ENCODE results near the gene SLIT1.

Gene SLIT1

DNA sequence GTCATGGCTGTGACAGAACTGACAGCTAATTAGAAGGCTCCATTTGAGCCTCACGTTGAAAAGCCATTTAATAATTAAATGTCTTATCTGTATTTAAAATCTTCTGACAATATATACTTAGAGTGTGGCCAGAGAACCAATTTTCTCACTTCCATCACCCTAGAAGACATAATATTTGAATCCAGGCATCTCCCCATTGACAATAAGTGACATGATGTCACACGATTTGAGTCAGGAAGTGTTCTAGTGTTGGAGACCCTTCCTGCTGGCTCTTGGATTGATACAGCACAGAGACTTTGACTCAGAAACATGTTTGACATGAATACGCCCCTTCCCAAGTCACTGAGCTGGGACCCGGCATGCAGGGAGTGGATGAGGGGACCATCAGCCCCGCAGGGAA is 85.9 kb downstream of the SLIT1 start:
- Histone ChIP-seq H2AK5ac (ENCODE audit: low read length) (no peak overlapping the region), H3K79me1 (ENCODE audit: low read length) (no peaks in the 10 kb centered on the region), H3K9ac (ENCODE audit: low read length) (no peak overlapping the region), H3K4me1 (ENCODE audit: control insufficient read depth, low read depth, low read length) (no peaks in the 10 kb centered on the region), H3K18ac (ENCODE audit: low read length) (no peak overlapping the region), H2BK120ac (ENCODE audit: low read depth, low read length) (no peak overlapping the region), H3K27ac (ENCODE audit: low read depth, low read length) (no peak overlapping the region), H3K36me3 (ENCODE audit: control insufficient read depth, insufficient read depth, low read length) (no peaks in the 10 kb centered on the region), H3K4me3 (ENCODE audit: low read length) (no peak overlapping the region), H3K4ac (ENCODE audit: low read depth, low read length) (no peak overlapping the region), H3K4me2 (ENCODE audit: low read length) (no peak overlapping the region), H2BK15ac (replicated peaks; ENCODE audit: low read depth) (no peak overlapping the region), H4K5ac (ENCODE audit: low read length) (no peak overlapping the region), H3K56ac (ENCODE audit: low read length) (no peak overlapping the region), H2BK5ac (ENCODE audit: low read length) (no peak overlapping the region), H3K27me3 (ENCODE audit: insufficient read depth, low read length, poor library complexity) (no peaks in the 10 kb centered on the region), H4K8ac (ENCODE audit: low read depth, low read length) (no peak overlapping the region), H3K23ac (ENCODE audit: low read length) (no peak overlapping the region), H3K79me2 (ENCODE audit: control insufficient read depth, insufficient read depth, low read length) (no peaks in the 10 kb centered on the region)
- WGBS (ENCODE audit: extremely low coverage, insufficient coverage, low lambda C conversion rate): no CpG with 5 or more reads among the region's 5 CpGs
- DNase-seq: no peak

DNA sequence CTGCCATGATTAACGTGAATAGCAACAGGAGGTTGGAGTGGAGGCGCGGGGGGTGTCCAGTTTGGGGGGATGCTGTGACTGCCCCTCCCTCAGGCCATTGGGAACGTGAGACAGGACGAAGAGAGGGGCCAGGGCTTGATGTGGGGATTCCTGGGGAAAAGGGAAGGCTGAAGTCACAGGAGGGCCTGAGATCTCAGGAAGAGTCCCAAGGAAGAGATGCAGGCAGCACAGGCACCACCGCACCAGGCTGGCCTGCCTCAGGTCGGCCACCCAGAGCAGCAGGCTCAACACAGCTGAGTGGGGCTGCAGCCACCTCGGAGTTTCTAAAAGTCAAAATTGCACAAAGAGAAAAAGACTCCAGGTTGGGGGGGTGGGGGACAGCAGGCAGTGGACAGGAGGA is 86.7 kb downstream of the SLIT1 start:
- no peak overlapping the region for H4K5ac ChIP-seq (ENCODE audit: low read length)
- H2BK120ac ChIP-seq (ENCODE audit: low read depth, low read length): no peak overlapping the region
- no peaks in the 10 kb centered on the region for H3K27me3 ChIP-seq (ENCODE audit: insufficient read depth, low read length, poor library complexity)
- no peak overlapping the region for H3K9ac ChIP-seq (ENCODE audit: low read length)
- H3K4ac ChIP-seq (ENCODE audit: low read depth, low read length): no peak overlapping the region
- H3K23ac ChIP-seq (ENCODE audit: low read length): no peak overlapping the region
- H3K18ac ChIP-seq (ENCODE audit: low read length): no peak overlapping the region
- no peak overlapping the region for H2AK5ac ChIP-seq (ENCODE audit: low read length)
- no peak overlapping the region for H4K8ac ChIP-seq (ENCODE audit: low read depth, low read length)
- DNase-seq: no peak
- H2BK15ac ChIP-seq (replicated peaks; ENCODE audit: low read depth): no peak overlapping the region
- no peaks in the 10 kb centered on the region for H3K4me1 ChIP-seq (ENCODE audit: control insufficient read depth, low read depth, low read length)
- no peaks in the 10 kb centered on the region for H3K79me2 ChIP-seq (ENCODE audit: control insufficient read depth, insufficient read depth, low read length)
- no peak overlapping the region for H3K27ac ChIP-seq (ENCODE audit: low read depth, low read length)
- H3K4me3 ChIP-seq (ENCODE audit: low read length): no peak overlapping the region
- no CpG with 5 or more reads among the region's 8 CpGs for WGBS (ENCODE audit: extremely low coverage, insufficient coverage, low lambda C conversion rate)
- H3K36me3 ChIP-seq (ENCODE audit: control insufficient read depth, insufficient read depth, low read length): no peaks in the 10 kb centered on the region
- H3K56ac ChIP-seq (ENCODE audit: low read length): no peak overlapping the region
- H3K4me2 ChIP-seq (ENCODE audit: low read length): no peak overlapping the region
- H3K79me1 ChIP-seq (ENCODE audit: low read length): no peaks in the 10 kb centered on the region
- H2BK5ac ChIP-seq (ENCODE audit: low read length): no peak overlapping the region

DNA sequence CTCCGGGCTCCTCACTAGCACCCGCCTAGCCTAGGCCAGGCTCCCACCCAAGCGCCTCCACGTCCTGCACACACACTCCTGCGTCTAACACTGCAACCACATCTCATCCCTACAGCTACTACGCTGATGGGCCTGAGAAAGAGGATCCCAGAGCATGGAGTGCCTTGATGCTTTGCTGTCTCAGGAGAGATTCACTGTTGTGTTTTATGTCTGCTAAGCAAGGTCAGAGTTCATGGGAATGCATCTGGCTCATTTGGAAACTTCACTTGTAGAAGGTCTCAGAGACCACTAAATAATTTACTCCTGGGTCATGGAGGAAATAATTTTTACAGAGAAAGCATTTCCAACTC is 88.7 kb downstream of the SLIT1 start:
- no CpG with 5 or more reads among the region's 6 CpGs for WGBS (ENCODE audit: extremely low coverage, insufficient coverage, low lambda C conversion rate)
- Histone ChIP-seq H3K9ac (ENCODE audit: low read length) (no peak overlapping the region), H3K79me2 (ENCODE audit: control insufficient read depth, insufficient read depth, low read length) (no peaks in the 10 kb centered on the region), H4K5ac (ENCODE audit: low read length) (no peak overlapping the region), H3K4me2 (ENCODE audit: low read length) (no peak overlapping the region), H3K4me3 (ENCODE audit: low read length) (no peak overlapping the region), H3K56ac (ENCODE audit: low read length) (no peak overlapping the region), H3K27me3 (ENCODE audit: insufficient read depth, low read length, poor library complexity) (no peaks in the 10 kb centered on the region), H4K8ac (ENCODE audit: low read depth, low read length) (no peak overlapping the region), H3K36me3 (ENCODE audit: control insufficient read depth, insufficient read depth, low read length) (no peaks in the 10 kb centered on the region), H3K4me1 (ENCODE audit: control insufficient read depth, low read depth, low read length) (no peaks in the 10 kb centered on the region), H3K79me1 (ENCODE audit: low read length) (no peaks in the 10 kb centered on the region), H2BK5ac (ENCODE audit: low read length) (no peak overlapping the region), H2BK15ac (replicated peaks; ENCODE audit: low read depth) (no peak overlapping the region), H3K4ac (ENCODE audit: low read depth, low read length) (no peak overlapping the region), H3K23ac (ENCODE audit: low read length) (peak overlapping the region; percentile 39), H3K18ac (ENCODE audit: low read length) (no peak overlapping the region), H2AK5ac (ENCODE audit: low read length) (no peak overlapping the region), H2BK120ac (ENCODE audit: low read depth, low read length) (no peak overlapping the region), H3K27ac (ENCODE audit: low read depth, low read length) (no peak overlapping the region)
- no peak for DNase-seq

DNA sequence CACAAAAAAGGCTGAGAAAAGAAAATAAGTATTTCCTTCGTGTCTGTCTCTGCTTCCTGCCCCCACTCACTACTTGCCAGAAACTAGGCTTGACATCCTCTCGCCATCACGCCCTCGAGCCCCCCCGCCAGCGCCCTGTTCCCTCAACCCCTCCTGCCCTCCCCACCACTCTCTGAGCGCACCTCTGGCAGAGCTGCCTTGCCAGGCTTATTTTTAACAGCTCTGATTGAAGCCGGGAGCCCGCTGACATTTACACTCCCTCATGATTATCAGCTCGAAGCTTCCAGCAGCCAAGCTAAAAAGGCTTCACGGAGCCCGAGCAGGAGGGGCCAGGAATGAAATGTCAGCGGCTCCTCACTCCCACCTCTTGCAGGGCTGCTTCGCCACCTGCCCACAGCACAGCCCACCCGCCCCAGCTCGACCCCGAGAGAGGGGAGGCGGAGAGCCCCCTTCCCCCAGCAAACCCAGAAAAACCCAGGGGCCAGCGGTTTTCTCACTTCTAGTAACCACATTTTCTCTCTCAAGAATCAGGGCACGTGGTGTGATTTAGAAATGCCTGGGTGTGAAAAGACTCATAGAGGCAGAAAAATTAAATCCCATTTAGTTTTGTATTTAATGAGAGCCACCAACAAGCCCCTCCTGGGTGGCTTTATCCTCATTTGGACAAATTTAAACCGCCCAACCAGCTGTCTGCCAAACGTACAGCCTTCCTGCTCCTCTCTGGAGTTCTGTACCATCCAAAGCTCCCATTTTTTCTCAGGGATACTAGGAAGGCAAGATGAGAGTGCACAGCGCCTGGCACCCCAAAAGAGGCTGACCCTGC is 89.3 kb downstream of the SLIT1 start:
- WGBS (ENCODE audit: extremely low coverage, insufficient coverage, low lambda C conversion rate): no CpG with 5 or more reads among the region's 23 CpGs
- no peak overlapping the region for H3K18ac ChIP-seq (ENCODE audit: low read length)
- H3K79me2 ChIP-seq (ENCODE audit: control insufficient read depth, insufficient read depth, low read length): no peaks in the 10 kb centered on the region
- no peak overlapping the region for H2BK5ac ChIP-seq (ENCODE audit: low read length)
- no peak overlapping the region for H3K4me3 ChIP-seq (ENCODE audit: low read length)
- H3K23ac ChIP-seq (ENCODE audit: low read length): peak overlapping the region; percentile 39
- H2BK120ac ChIP-seq (ENCODE audit: low read depth, low read length): no peak overlapping the region
- no peak overlapping the region for H3K4ac ChIP-seq (ENCODE audit: low read depth, low read length)
- no peak overlapping the region for H2AK5ac ChIP-seq (ENCODE audit: low read length)
- H4K5ac ChIP-seq (ENCODE audit: low read length): no peak overlapping the region
- DNase-seq: no peak
- H2BK15ac ChIP-seq (replicated peaks; ENCODE audit: low read depth): no peak overlapping the region
- no peaks in the 10 kb centered on the region for H3K79me1 ChIP-seq (ENCODE audit: low read length)
- H4K8ac ChIP-seq (ENCODE audit: low read depth, low read length): no peak overlapping the region
- no peaks in the 10 kb centered on the region for H3K36me3 ChIP-seq (ENCODE audit: control insufficient read depth, insufficient read depth, low read length)
- H3K4me2 ChIP-seq (ENCODE audit: low read length): no peak overlapping the region
- no peak overlapping the region for H3K56ac ChIP-seq (ENCODE audit: low read length)
- no peak overlapping the region for H3K27ac ChIP-seq (ENCODE audit: low read depth, low read length)
- no peaks in the 10 kb centered on the region for H3K4me1 ChIP-seq (ENCODE audit: control insufficient read depth, low read depth, low read length)
- H3K9ac ChIP-seq (ENCODE audit: low read length): no peak overlapping the region
- no peaks in the 10 kb centered on the region for H3K27me3 ChIP-seq (ENCODE audit: insufficient read depth, low read length, poor library complexity)

DNA sequence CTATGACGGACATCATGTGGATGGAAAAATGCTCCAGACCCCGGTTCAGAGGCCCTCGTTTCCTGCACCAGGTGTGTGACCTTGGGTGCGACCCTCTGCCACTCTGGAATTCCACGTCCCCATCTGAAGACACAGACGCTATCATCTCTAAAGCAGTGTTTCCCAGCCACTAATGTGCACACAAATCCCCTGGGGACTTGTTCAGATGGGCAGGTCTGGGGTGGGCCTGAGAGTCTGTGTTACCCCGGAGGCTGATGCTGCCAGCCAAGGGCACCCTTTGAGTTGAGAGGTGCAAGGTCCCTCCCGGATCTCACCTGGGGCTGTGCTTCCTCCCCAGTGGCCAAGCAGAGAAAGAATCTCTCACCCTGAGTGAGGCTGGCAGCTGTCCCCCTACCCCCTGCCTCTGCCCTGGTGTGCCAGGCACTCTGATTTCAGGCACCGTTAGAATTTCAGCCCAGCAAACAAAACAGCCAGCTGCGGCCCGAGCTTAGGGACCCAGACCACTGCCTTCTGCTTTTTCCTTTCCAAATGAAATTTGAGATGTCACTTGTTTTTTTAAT is 90.0 kb downstream of the SLIT1 start:
- no peak overlapping the region for H4K8ac ChIP-seq (ENCODE audit: low read depth, low read length)
- no peak overlapping the region for H3K18ac ChIP-seq (ENCODE audit: low read length)
- H3K79me2 ChIP-seq (ENCODE audit: control insufficient read depth, insufficient read depth, low read length): no peaks in the 10 kb centered on the region
- H2BK15ac ChIP-seq (replicated peaks; ENCODE audit: low read depth): no peak overlapping the region
- H3K56ac ChIP-seq (ENCODE audit: low read length): no peak overlapping the region
- H3K4me2 ChIP-seq (ENCODE audit: low read length): no peak overlapping the region
- no peak overlapping the region for H3K27ac ChIP-seq (ENCODE audit: low read depth, low read length)
- H3K23ac ChIP-seq (ENCODE audit: low read length): no peak overlapping the region
- H3K4me3 ChIP-seq (ENCODE audit: low read length): no peak overlapping the region
- no peak overlapping the region for H2BK120ac ChIP-seq (ENCODE audit: low read depth, low read length)
- H3K79me1 ChIP-seq (ENCODE audit: low read length): no peaks in the 10 kb centered on the region
- no peak overlapping the region for H2BK5ac ChIP-seq (ENCODE audit: low read length)
- no peak overlapping the region for H3K9ac ChIP-seq (ENCODE audit: low read length)
- no peak overlapping the region for H2AK5ac ChIP-seq (ENCODE audit: low read length)
- H3K4me1 ChIP-seq (ENCODE audit: control insufficient read depth, low read depth, low read length): no peaks in the 10 kb centered on the region
- no peaks in the 10 kb centered on the region for H3K36me3 ChIP-seq (ENCODE audit: control insufficient read depth, insufficient read depth, low read length)
- no peak for DNase-seq
- H3K4ac ChIP-seq (ENCODE audit: low read depth, low read length): no peak overlapping the region
- no peaks in the 10 kb centered on the region for H3K27me3 ChIP-seq (ENCODE audit: insufficient read depth, low read length, poor library complexity)
- no peak overlapping the region for H4K5ac ChIP-seq (ENCODE audit: low read length)
- WGBS (ENCODE audit: extremely low coverage, insufficient coverage, low lambda C conversion rate): no CpG with 5 or more reads among the region's 11 CpGs

DNA sequence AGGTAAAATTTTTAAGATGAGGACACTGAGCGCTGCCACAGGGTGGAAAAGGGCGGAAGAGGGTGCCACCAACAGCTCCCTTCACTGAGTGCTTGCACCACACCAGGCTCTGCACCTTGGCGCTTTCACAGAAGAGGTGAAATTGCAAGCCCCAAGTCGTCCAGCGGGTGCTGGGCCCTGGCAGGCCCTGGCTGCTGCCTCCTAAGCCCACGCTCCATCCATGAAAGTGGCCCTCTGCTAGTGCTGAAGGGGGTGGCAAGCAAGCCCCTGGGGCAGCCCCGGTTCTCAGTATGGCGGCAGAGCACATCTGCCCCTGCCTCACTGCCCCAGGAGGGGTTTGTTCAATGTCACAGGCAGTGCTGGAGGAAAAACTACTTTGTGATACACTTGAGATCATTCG is 95.1 kb downstream of the SLIT1 start:
- Histone ChIP-seq H2BK5ac (ENCODE audit: low read length) (no peak overlapping the region), H3K4me2 (ENCODE audit: low read length) (no peak overlapping the region), H3K56ac (ENCODE audit: low read length) (no peak overlapping the region), H4K8ac (ENCODE audit: low read depth, low read length) (no peak overlapping the region), H3K79me1 (ENCODE audit: low read length) (no peaks in the 10 kb centered on the region), H2AK5ac (ENCODE audit: low read length) (no peak overlapping the region), H3K4me3 (ENCODE audit: low read length) (no peak overlapping the region), H3K4ac (ENCODE audit: low read depth, low read length) (no peak overlapping the region), H3K36me3 (ENCODE audit: control insufficient read depth, insufficient read depth, low read length) (no peaks in the 10 kb centered on the region), H2BK15ac (replicated peaks; ENCODE audit: low read depth) (no peak overlapping the region), H3K4me1 (ENCODE audit: control insufficient read depth, low read depth, low read length) (peaks cover 2% of the 10 kb centered on the region), H3K27me3 (ENCODE audit: insufficient read depth, low read length, poor library complexity) (no peaks in the 10 kb centered on the region), H4K5ac (ENCODE audit: low read length) (no peak overlapping the region), H3K27ac (ENCODE audit: low read depth, low read length) (no peak overlapping the region), H3K23ac (ENCODE audit: low read length) (no peak overlapping the region), H3K18ac (ENCODE audit: low read length) (no peak overlapping the region), H3K9ac (ENCODE audit: low read length) (no peak overlapping the region), H2BK120ac (ENCODE audit: low read depth, low read length) (no peak overlapping the region), H3K79me2 (ENCODE audit: control insufficient read depth, insufficient read depth, low read length) (no peaks in the 10 kb centered on the region)
- WGBS (ENCODE audit: extremely low coverage, insufficient coverage, low lambda C conversion rate): no CpG with 5 or more reads among the region's 9 CpGs
- DNase-seq: no peak
